Subcutaneous adipose tissue (tissue), 4 donors: Measurements from ENCODE around the gene MYO19. TPM values are rescaled to one million over a fixed set of nuclear protein-coding genes. Genes with fewer than 3 reads are reported as not detected.

Experiments
- CTCF ChIP-seq: fragments of 450-650 bp; IDR thresholded peaks from one replicate; pipeline ENCODE4 v1.5.1; 2016; ENCODE audit warnings: low read depth, mild to moderate bottlenecking, control low read depth, antibody characterized with exemption, moderate library complexity
- total RNA-seq, 4 donors: library from RNA; depleted of rRNA; stranded (reverse); fragments of >200 nt; gene quantifications; one replicate each; pipeline ENCODE4 v1.1.0, GENCODE V29; 2016

Gene MYO19
- total RNA-seq, 4 donors from 2014 or later, result 33.3 to 76.1 (median 48.1) TPM

- TF ChIP-seq CTCF, result no peak
Observed at GRCh38 chr17:36498560-36499300, 35.9 kb downstream of the MYO19 start.

GRCh38 chr17:36498155-36498554, 36.5 kb downstream of the MYO19 start:
- TF ChIP-seq CTCF, result no peak

- TF ChIP-seq CTCF, result no peak
Observed at GRCh38 chr17:36496018-36496789, 38.5 kb downstream of the MYO19 start.

GRCh38 chr17:36495076-36495578, 39.5 kb downstream of the MYO19 start:
- no peak for TF ChIP-seq CTCF

GRCh38 chr17:36494674-36495073, 40.0 kb downstream of the MYO19 start:
- no peak for TF ChIP-seq CTCF

- no peak for TF ChIP-seq CTCF
Observed at GRCh38 chr17:36493956-36494355, 40.7 kb downstream of the MYO19 start.
